ENCODE results near the gene MLXIP.

MLXIP gene

DNA sequence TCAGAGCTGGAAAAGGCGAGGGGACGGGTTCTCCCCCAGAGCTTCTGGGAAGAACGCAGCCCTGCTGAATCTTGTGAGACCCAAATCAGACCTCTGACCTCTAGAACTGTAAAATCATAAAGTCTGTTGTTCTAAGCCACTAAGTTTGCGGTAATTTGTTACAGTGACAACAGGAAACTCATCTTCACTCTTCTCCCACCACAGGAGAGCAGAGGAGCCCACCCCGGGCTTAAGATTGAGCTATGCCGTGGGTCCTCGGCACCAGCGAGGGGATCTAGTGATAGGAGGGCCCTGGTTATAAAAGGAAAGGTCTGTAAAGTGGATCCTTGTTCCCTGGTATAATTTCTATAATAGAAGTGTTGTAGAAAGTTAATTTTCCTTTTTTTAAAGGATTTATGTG, 7.6 kb downstream of the MLXIP start:
- peaks cover 6 to 79% (median 68%) of the 10 kb centered on the region in 4 donors for H3K4me1 ChIP-seq
- no peaks in the 10 kb centered on the region for H3K27me3 ChIP-seq
- intact Hi-C loops (cut with DNase I; ENCODE audit: low total_unique reads), result loop anchor here (5.0 kb wide), 1 partner anchor 1329 kb away; no protein-coding TSS in a partner anchor
- peaks cover 16 to 34% (median 26%) of the 10 kb centered on the region in 3 donors for H3K36me3 ChIP-seq
- no peaks in the 10 kb centered on the region for H3K9me3 ChIP-seq
- TF ChIP-seq, protein P1, sequence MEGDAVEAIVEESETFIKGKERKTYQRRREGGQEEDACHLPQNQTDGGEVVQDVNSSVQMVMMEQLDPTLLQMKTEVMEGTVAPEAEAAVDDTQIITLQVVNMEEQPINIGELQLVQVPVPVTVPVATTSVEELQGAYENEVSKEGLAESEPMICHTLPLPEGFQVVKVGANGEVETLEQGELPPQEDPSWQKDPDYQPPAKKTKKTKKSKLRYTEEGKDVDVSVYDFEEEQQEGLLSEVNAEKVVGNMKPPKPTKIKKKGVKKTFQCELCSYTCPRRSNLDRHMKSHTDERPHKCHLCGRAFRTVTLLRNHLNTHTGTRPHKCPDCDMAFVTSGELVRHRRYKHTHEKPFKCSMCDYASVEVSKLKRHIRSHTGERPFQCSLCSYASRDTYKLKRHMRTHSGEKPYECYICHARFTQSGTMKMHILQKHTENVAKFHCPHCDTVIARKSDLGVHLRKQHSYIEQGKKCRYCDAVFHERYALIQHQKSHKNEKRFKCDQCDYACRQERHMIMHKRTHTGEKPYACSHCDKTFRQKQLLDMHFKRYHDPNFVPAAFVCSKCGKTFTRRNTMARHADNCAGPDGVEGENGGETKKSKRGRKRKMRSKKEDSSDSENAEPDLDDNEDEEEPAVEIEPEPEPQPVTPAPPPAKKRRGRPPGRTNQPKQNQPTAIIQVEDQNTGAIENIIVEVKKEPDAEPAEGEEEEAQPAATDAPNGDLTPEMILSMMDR (IDR thresholded peaks at IDR 0.05), result no peak
- peak in 1 of 2 donors; percentile 12 for DNase-seq
- peak overlapping the region in 1 of 2 donors; percentile 79 for H3K27ac ChIP-seq
- H3K4me3 ChIP-seq, result no peak overlapping the region

DNA sequence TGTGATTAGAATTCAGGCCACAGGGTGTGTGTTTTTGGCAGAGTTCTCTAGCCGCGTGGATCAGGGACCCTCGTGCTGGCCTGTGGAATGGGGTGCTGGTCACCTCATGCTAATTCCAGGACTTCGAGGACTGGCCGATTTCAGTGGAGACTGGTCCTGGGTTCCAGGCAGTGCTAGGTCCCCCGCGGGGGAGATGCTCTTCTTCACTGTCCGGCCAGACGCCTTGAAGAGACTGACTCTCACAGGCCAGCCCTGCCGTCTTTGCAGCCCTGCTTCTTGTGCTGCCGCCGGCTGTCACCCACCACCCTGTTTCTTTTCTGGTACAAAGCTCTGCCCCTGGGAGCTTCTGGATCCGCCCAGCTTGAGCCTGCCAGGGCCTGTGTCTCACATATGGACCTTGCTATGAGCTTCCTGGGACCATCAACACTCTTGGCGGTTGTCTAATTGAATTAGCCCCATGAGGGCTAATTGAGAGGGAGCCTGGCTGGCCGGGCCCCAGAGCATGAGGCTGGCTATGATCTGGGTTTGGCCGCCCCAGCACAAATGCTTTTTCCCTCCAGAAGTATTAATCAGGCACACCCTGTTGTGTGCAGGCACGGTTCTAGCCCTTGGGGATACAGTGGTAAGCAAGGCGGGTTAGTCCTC, 8.2 kb downstream of the MLXIP start:
- peak in 1 of 2 donors; percentile 58 for DNase-seq
- no peaks in the 10 kb centered on the region for H3K9me3 ChIP-seq
- H3K4me3 ChIP-seq, result no peak overlapping the region
- peak overlapping the region; percentile 72 to 79 for H3K27ac ChIP-seq
- peaks cover 16 to 34% (median 26%) of the 10 kb centered on the region in 3 donors for H3K36me3 ChIP-seq
- peaks cover 6 to 79% (median 67%) of the 10 kb centered on the region in 4 donors for H3K4me1 ChIP-seq
- TF ChIP-seq, protein P1 (IDR thresholded peaks at IDR 0.05), result no peak
- H3K27me3 ChIP-seq, result no peaks in the 10 kb centered on the region
- intact Hi-C loops (cut with DNase I; ENCODE audit: low total_unique reads), result loop anchor here (5.0 kb wide), 1 partner anchor 1329 kb away; no protein-coding TSS in a partner anchor

DNA sequence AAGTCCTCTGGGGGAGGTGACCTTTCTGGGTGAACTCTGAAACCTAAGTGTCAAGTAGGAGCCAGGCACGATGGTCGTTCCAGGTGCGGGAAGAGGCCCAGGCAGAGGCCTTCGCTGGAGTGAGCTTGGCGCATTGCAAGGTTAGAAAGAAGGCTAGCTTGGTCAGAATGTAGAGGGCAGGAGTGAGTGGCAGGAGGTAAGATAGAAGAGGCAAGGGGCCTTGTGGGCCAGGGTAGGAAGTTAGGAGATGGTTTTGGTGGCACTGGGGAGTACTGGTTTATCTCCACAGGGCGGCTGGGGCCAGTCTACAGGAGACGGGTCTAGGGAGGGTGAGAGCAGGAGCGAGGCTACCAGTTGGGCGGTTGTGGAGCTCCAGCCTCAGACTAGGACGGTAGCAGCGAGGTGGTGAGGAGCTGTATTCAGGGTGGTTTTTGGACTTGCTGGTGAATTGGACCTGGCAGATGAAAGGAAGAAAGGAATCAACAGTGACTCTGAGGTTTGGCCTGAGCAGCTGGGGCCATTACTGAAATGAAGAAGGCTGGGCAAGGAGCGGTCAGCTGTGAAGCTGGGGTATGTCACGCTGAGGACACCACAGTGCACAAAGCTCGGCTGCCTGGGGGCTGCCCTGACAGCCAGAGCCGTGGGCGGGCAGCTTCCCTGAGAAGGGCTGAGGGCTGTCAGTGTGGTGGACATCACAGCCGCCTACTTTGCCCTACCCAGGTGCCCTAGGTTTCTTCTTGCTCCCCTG, 9.0 kb downstream of the MLXIP start:
- H3K27ac ChIP-seq, result peak overlapping the region; percentile 72 to 79
- intact Hi-C loops (cut with DNase I; ENCODE audit: low total_unique reads), result loop anchor here (5.0 kb wide), 1 partner anchor 1330 kb away; no protein-coding TSS in a partner anchor
- peaks cover 16 to 34% (median 26%) of the 10 kb centered on the region in 3 donors for H3K36me3 ChIP-seq
- no peaks in the 10 kb centered on the region for H3K27me3 ChIP-seq
- H3K9me3 ChIP-seq, result no peaks in the 10 kb centered on the region
- peaks cover 6 to 79% (median 66%) of the 10 kb centered on the region in 4 donors for H3K4me1 ChIP-seq
- DNase-seq, result peak in 1 of 2 donors; percentile 54
- no peak overlapping the region for H3K4me3 ChIP-seq
- TF ChIP-seq, protein P1 (IDR thresholded peaks at IDR 0.05), result no peak

DNA sequence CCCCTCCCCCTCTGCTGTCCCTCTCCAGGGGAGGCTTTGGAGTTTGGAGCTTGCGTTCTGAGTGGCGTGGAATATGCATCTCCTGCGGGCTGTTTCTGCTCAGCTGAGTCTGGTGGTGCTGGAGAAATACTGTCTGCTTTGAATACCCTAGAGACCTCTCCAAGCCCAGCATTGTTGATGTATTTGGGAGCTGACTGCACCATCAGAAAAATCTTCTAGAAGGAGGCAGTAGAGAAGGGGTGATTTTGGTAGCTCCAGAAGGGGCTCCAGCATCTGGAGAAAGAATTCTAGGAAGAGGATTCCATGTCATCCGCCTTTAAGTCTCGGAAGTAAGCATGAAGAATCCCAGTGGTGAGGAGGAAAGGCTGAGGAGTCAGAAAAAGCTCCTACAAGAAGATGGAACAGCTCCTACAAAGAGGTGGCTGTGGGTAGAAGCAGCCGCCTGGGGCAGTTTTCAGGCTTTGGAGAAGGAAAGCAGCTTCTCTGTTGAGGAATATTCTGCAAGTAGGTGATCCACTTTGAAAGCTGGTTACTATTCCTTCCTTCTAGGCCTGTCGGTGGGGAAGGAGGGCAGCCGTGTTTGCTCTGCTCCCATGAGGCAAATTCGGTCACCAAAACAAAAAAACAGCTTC, 9.7 kb downstream of the MLXIP start:
- intact Hi-C loops (cut with DNase I; ENCODE audit: low total_unique reads), result loop anchor here (5.0 kb wide), 1 partner anchor 1331 kb away; no protein-coding TSS in a partner anchor
- TF ChIP-seq, protein P1 (IDR thresholded peaks at IDR 0.05), result no peak
- DNase-seq, result peak in 1 of 2 donors; percentile 54

DNA sequence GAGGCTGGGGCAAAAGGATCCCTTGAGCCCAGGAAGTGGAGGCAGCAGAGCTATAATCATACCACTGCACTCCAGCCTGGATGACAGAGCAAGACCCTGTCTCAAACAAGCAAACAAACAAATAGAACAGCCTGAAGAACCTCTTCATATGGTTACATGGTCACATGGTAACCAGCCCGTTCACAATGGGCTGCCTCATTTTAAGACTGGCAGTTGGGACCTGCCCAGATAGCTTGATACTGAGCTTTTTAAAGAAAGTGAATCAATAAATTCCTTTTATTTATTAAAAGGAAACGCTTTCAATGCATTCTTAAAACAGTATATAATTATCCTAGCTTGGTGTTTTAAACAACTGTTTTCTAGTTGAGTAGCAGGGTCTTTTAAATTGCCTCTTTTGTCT, 10.5 kb downstream of the MLXIP start:
- Histone ChIP-seq H3K27me3 (no peaks in the 10 kb centered on the region), H3K4me1 (peaks cover 6 to 80% (median 68%) of the 10 kb centered on the region in 4 donors), H3K36me3 (peaks cover 16 to 26% (median 20%) of the 10 kb centered on the region in 3 donors), H3K9me3 (no peaks in the 10 kb centered on the region), H3K4me3 (no peak overlapping the region), H3K27ac (peak overlapping the region; percentile 72 to 79)
- TF ChIP-seq, protein P1 (IDR thresholded peaks at IDR 0.05), result no peak
- DNase-seq, result no peak
- intact Hi-C loops (cut with DNase I; ENCODE audit: low total_unique reads), result loop anchor here (5.0 kb wide), 1 partner anchor 1332 kb away; no protein-coding TSS in a partner anchor

More for the DNA sequence above, 9.7 kb downstream of the MLXIP start:
- peaks cover 16 to 34% (median 26%) of the 10 kb centered on the region in 3 donors for H3K36me3 ChIP-seq
- no peaks in the 10 kb centered on the region for H3K27me3 ChIP-seq
- no peak overlapping the region for H3K4me3 ChIP-seq
- H3K27ac ChIP-seq, result peak overlapping the region; percentile 72 to 79
- H3K4me1 ChIP-seq, result peaks cover 6 to 79% (median 66%) of the 10 kb centered on the region in 4 donors
- H3K9me3 ChIP-seq, result no peaks in the 10 kb centered on the region
